HFFc6 (cell line): ENCODE results near the gene KATNAL1. TPM values are rescaled to one million over a fixed set of nuclear protein-coding genes. Genes with fewer than 3 reads are reported as not detected.
A peak's percentile ranks its signal among the peaks of the same experiment; 100 is the strongest.
"Not testable (repeated sequence)": the region's sequence is repeated elsewhere in the genome, so short reads cannot be mapped to it uniquely, and the experiment has no call there.

Source experiments
- DNase-seq: peaks from one replicate; pipeline ENCODE4 v3.0.0-alpha.2; 2018
- H3K27ac Mint-ChIP-seq: 2 replicates; pipeline ENCODE4 v1.8.0; 2020; ENCODE audit warnings: mild to moderate bottlenecking, mixed read lengths
- H3K27me3 Mint-ChIP-seq: 2 replicates; pipeline ENCODE4 v1.8.0; 2021; ENCODE audit warnings: mild to moderate bottlenecking, moderate library complexity, mixed read lengths; ENCODE audit not compliant: insufficient read depth
- H3K36me3 Mint-ChIP-seq: 2 replicates; pipeline ENCODE4 v1.8.0; 2021; ENCODE audit warnings: low read depth, mixed read lengths
- H3K4me1 Mint-ChIP-seq: 2 replicates; pipeline ENCODE4 v1.8.0; 2020; ENCODE audit warnings: low read depth, mixed read lengths
- H3K4me3 Mint-ChIP-seq: 2 replicates; pipeline ENCODE4 v1.8.0; 2020; ENCODE audit warnings: mild to moderate bottlenecking, moderate library complexity, mixed read lengths
- H3K9me3 Mint-ChIP-seq: 2 replicates; pipeline ENCODE4 v1.8.0; 2020; ENCODE audit warnings: mild to moderate bottlenecking, mixed read lengths
- total RNA-seq, 6 experiments: library from RNA; stranded (reverse); fragmentation: NEBNext Ultra II Directional; extraction: Animal tissue kit (Norgen Biotek cat#: 25700); gene quantifications; 2 replicates in 1 of 6; 3 replicates in 5 of 6; pipeline ENCODE4 v1.2.3, GENCODE V29; 2021
- TF ChIP-seq, protein P1 (sequence below): fragments of 200-600 bp; sonication (generic); IDR thresholded peaks from 2 replicates; pipeline ENCODE4 v1.5.0; 2021; ENCODE audit warnings: antibody characterized with exemption, mild to moderate bottlenecking

Gene KATNAL1
- total RNA-seq, 6 experiments from 2014 or later = 48.2 to 71.4 (median 61.2) TPM

DNA sequence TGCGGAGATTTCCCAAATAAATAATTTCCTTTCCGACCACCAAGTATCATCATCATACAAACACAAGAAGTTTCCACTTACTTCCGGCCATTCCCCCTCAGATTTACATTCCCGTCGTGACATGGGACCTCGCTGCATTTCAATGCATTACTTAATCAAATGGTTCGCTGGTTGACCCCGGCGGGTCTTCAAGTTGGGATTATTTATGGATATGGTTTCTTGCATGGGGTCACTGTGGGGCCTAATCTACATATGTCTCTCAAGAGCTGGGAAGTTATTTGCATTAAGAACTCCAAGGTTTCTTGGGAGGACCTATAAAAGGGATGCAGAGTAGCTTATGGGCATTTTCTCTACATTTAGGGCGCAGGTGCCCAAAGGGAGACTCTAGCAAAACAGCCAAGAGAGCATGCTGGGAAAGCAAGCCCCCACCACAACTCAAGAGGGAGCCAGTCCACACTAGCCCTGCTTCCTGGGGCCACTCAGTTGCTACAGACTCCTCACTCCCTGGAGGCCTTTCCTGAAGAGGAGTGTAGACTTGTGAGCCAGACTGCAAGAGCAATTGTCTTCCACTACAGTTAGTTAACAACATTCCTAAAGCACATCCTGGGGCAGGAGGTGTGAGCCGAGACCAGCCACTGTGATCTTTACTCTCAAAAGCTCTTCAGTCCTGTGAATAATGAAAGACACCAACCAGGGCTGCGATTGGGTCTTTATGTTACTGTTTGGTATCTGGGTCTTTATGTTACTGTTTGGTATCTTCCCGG, 125.3 kb downstream of the KATNAL1 start:
- Mint-ChIP-seq H3K27ac (no peak overlapping the region), H3K9me3 (peaks cover 5% of the 10 kb centered on the region; the same call in 1 of the 2 replicates), H3K4me1 (no peaks in the 10 kb centered on the region), H3K36me3 (peaks cover 12% of the 10 kb centered on the region), H3K27me3 (peaks cover 3% of the 10 kb centered on the region; the same call in 1 of the 2 replicates), H3K4me3 (no peak overlapping the region)
- no peak for DNase-seq
- TF ChIP-seq, protein P1, sequence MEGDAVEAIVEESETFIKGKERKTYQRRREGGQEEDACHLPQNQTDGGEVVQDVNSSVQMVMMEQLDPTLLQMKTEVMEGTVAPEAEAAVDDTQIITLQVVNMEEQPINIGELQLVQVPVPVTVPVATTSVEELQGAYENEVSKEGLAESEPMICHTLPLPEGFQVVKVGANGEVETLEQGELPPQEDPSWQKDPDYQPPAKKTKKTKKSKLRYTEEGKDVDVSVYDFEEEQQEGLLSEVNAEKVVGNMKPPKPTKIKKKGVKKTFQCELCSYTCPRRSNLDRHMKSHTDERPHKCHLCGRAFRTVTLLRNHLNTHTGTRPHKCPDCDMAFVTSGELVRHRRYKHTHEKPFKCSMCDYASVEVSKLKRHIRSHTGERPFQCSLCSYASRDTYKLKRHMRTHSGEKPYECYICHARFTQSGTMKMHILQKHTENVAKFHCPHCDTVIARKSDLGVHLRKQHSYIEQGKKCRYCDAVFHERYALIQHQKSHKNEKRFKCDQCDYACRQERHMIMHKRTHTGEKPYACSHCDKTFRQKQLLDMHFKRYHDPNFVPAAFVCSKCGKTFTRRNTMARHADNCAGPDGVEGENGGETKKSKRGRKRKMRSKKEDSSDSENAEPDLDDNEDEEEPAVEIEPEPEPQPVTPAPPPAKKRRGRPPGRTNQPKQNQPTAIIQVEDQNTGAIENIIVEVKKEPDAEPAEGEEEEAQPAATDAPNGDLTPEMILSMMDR = no peak

DNA sequence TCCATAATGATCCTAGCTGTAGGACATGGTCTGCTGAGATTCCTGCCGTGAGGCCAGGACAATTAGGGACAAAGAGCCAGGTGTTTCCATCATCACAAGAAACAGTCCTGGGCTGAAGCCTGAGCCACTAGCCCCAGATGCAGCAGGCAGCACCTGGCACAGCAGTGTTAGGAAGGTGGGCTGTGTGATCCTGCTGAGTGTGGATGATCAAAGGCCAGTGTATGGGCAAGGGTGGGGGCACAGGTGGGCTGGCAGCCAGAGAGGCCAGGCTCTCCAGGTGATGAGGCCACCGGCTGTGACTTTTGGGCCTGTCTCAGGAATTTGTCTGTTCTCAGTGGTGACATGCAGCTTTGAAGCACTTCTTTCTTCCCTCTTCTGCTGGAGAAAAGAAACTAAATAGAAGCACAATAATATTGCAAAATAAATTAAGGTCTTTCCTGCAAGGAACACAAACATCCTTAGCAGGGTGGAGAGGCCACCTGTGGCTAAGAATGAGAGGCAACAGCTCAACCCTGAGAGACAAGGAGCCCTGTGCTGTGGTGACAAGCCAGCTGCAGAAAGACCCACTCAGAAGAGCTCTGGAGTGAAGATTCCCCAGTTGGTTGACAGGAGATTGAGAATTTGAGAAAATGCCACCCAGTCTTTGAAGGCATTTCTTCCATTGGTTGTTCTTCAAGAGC, 127.6 kb downstream of the KATNAL1 start:
- TF ChIP-seq, protein P1 = no peak
- Mint-ChIP-seq H3K36me3 (peaks cover under 1% of the 10 kb centered on the region; the same call in 1 of the 2 replicates), H3K4me1 (no peaks in the 10 kb centered on the region), H3K9me3 (no peaks in the 10 kb centered on the region), H3K27me3 (peaks cover 5% of the 10 kb centered on the region; the same call in 1 of the 2 replicates), H3K4me3 (no peak overlapping the region), H3K27ac (no peak overlapping the region)
- DNase-seq = no peak

DNA sequence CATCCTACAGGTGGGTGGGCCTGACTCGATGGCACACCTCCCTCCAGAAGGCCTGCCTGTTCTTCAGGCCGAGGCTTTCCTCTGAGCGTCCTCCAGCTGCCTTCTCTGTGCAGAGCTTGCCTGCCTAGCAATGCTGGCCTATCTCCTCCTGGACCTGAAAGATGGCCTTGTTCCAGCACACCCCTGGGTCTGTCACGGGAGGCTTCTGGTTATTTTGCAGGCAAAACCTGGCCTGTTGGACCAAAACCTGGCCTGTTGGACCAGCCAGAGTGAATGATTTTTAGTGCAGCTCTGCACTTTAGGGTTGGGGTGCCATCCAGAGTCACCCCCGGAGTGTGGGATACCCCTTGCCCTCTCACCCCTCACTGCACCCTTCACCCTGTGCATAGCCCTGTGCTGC, 128.4 kb downstream of the KATNAL1 start:
- H3K27ac Mint-ChIP-seq = no peak overlapping the region
- H3K4me3 Mint-ChIP-seq = no peak overlapping the region
- no peaks in the 10 kb centered on the region for H3K4me1 Mint-ChIP-seq
- peaks cover 5% of the 10 kb centered on the region; the same call in 1 of the 2 replicates for H3K27me3 Mint-ChIP-seq
- H3K36me3 Mint-ChIP-seq = no peaks in the 10 kb centered on the region
- H3K9me3 Mint-ChIP-seq = no peaks in the 10 kb centered on the region
- TF ChIP-seq, protein P1 = no peak
- DNase-seq = no peak

DNA sequence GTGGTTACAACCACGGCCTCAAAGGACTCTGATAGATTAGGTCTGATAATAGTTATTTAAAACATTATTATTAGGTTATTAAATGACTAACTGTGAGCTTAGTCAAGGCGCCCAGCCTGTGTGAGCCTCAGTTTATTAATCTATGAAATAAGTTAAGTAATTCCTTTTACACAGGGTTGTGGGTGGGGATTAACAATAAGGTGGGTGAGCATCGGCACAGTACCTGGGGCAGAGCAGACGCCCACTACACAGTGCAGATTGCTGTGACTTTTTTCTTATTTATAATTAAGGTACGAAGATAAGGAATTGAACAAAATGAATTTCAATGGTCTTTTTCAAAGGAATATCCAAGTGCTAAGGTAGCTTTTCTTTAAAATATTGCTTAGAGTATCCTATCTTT, 132.2 kb downstream of the KATNAL1 start:
- no peak overlapping the region for H3K4me3 Mint-ChIP-seq
- no peak overlapping the region for H3K27ac Mint-ChIP-seq
- TF ChIP-seq, protein P1 = no peak
- H3K36me3 Mint-ChIP-seq = no peaks in the 10 kb centered on the region
- peaks cover 13% of the 10 kb centered on the region for H3K4me1 Mint-ChIP-seq
- H3K9me3 Mint-ChIP-seq = no peaks in the 10 kb centered on the region
- DNase-seq = no peak
- peaks cover 6% of the 10 kb centered on the region for H3K27me3 Mint-ChIP-seq

DNA sequence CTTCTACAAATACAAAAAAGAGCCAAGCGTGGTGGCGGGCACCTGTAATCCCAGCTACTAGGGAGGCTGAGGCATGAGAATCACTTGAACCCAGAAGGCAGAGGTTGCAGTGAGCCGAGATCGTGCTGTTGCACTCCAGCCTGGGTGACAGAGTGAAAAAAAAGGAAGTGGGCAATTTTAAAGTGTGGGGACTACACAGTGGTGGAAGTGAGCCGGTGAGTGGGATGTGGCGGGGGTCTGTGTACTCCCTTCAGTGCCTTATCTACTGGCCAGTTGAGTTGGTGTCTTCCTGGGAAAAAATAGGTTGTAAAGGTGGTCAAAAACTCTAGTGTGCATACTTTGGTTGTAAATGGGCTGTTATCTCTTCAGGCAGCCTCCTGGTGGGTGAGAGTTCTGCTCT, 133.1 kb downstream of the KATNAL1 start:
- not testable (repeated sequence) for H3K36me3 Mint-ChIP-seq, DNase-seq, H3K4me3 Mint-ChIP-seq, H3K27ac Mint-ChIP-seq, H3K9me3 Mint-ChIP-seq, H3K27me3 Mint-ChIP-seq
- H3K4me1 Mint-ChIP-seq = peaks cover 13% of the 10 kb centered on the region

DNA sequence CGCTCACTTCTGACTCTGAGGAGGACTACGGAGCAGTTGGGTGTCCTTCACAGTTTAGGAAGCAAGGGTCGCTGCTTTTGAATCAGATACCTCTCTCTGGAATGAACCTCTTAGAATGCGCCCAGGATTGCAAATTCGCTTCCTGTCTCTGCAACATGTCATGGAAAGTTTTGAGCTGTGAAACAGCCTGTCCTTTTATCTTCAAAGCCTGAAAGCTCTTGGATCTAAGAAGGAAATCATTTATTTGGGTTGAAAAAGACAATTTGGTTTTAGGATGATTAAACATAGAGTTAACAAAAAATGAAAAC, 134.1 kb downstream of the KATNAL1 start:
- Mint-ChIP-seq H3K27ac (peak overlapping the region; percentile 82), H3K4me3 (peak overlapping the region; percentile 79), H3K9me3 (no peaks in the 10 kb centered on the region), H3K4me1 (peaks cover 13% of the 10 kb centered on the region), H3K27me3 (peaks cover 6% of the 10 kb centered on the region), H3K36me3 (no peaks in the 10 kb centered on the region)
- DNase-seq = no peak
- TF ChIP-seq, protein P1 = no peak
